WTC11 (cell line): ENCODE measurements around the gene GOLGA8J. TPM values are rescaled to one million over a fixed set of nuclear protein-coding genes. Genes with fewer than 3 reads are reported as not detected.

Experiments
- ATAC-seq: fragments of 200-7000 bp; cut with Tn5 transposase; 2 replicates; pipeline ENCODE4 v1.10.0; 2021; ENCODE audit warnings: mild to moderate bottlenecking, moderate library complexity
- CTCF ChIA-PET: fragments of 300-600 bp; sonication (Branson Sonifier 250); formaldehyde crosslinking; loops from one replicate; lab custom pipeline; 2021; ENCODE audit warnings: antibody characterized with exemption; lab: Charles Lee
- POLR2A ChIA-PET: fragments of 350-600 bp; sonication (Branson Sonifier 250); formaldehyde crosslinking; loops from one replicate; lab custom pipeline; 2021; ENCODE audit warnings: antibody characterized with exemption; lab: Charles Lee
- DNase-seq: peaks from one replicate; pipeline ENCODE4 v3.0.0; 2021; ENCODE audit warnings: low spot score
- H3K27ac Mint-ChIP-seq: 2 replicates; pipeline ENCODE4 v1.8.0; 2021; ENCODE audit warnings: mixed read lengths
- H3K27me3 Mint-ChIP-seq: 2 replicates; pipeline ENCODE4 v1.8.0; 2021; ENCODE audit warnings: low read depth, mild to moderate bottlenecking, moderate library complexity, mixed read lengths
- H3K36me3 Mint-ChIP-seq: 2 replicates; pipeline ENCODE4 v1.8.0; 2021; ENCODE audit warnings: mixed read lengths
- H3K4me1 Mint-ChIP-seq: 2 replicates; pipeline ENCODE4 v1.8.0; 2022; ENCODE audit warnings: mixed read lengths
- H3K4me3 Mint-ChIP-seq: 2 replicates; pipeline ENCODE4 v1.8.0; 2021; ENCODE audit warnings: mild to moderate bottlenecking, moderate library complexity, mixed read lengths
- H3K9me3 Mint-ChIP-seq: 2 replicates; pipeline ENCODE4 v1.8.0; 2021; ENCODE audit warnings: mixed read lengths
- AR ChIP-seq: fragments of 250-450 bp; sonication (Bioruptor Pico); IDR thresholded peaks from 2 replicates; pipeline ENCODE4 v1.9.0; 2021; ENCODE audit warnings: mild to moderate bottlenecking
- ATF1 ChIP-seq: sonication (generic); formaldehyde crosslinking; IDR thresholded peaks from 2 replicates; pipeline ENCODE4 v1.8.1; 2023; ENCODE audit warnings: mild to moderate bottlenecking, moderate library complexity, missing genetic modification reagents
- CBFB ChIP-seq: sonication (generic); formaldehyde crosslinking; IDR thresholded peaks from 2 replicates; pipeline ENCODE4 v1.8.1; 2022; ENCODE audit warnings: mild to moderate bottlenecking, low read depth, missing genetic modification reagents
- CREB1 ChIP-seq: sonication (generic); formaldehyde crosslinking; IDR thresholded peaks from 2 replicates; pipeline ENCODE4 v1.8.0; 2023; ENCODE audit warnings: mild to moderate bottlenecking, missing genetic modification reagents
- EMX1 ChIP-seq: fragments of 250-450 bp; sonication (Bioruptor Pico); IDR thresholded peaks from 2 replicates; pipeline ENCODE4 v1.8.0; 2021; ENCODE audit warnings: mild to moderate bottlenecking
- ERG ChIP-seq: fragments of 250-450 bp; sonication (Bioruptor Pico); IDR thresholded peaks from 2 replicates; pipeline ENCODE4 v1.8.0; 2021; ENCODE audit warnings: mild to moderate bottlenecking
- ETV6 ChIP-seq: sonication (generic); formaldehyde crosslinking; IDR thresholded peaks from 2 replicates; pipeline ENCODE4 v1.8.1; 2022; ENCODE audit warnings: mild to moderate bottlenecking, missing genetic modification reagents
- FOXJ3 ChIP-seq: sonication (generic); formaldehyde crosslinking; IDR thresholded peaks from 2 replicates; pipeline ENCODE4 v1.9.0; 2021; ENCODE audit warnings: missing genetic modification reagents, mild to moderate bottlenecking, borderline replicate concordance
- FOXK1 ChIP-seq: sonication (generic); formaldehyde crosslinking; IDR thresholded peaks from 2 replicates; pipeline ENCODE4 v1.8.0; 2022; ENCODE audit warnings: mild to moderate bottlenecking, moderate library complexity, missing genetic modification reagents
- HMGA2 ChIP-seq: fragments of 250-450 bp; sonication (Bioruptor Pico); IDR thresholded peaks from 2 replicates; pipeline ENCODE4 v1.4.0; 2021; ENCODE audit warnings: mild to moderate bottlenecking, moderate library complexity
- HMGXB4 ChIP-seq: sonication (generic); formaldehyde crosslinking; IDR thresholded peaks from 2 replicates; pipeline ENCODE4 v1.8.1; 2023; ENCODE audit warnings: mild to moderate bottlenecking, moderate library complexity, missing genetic modification reagents
- IRF2 ChIP-seq: sonication (generic); formaldehyde crosslinking; IDR thresholded peaks from 2 replicates; pipeline ENCODE4 v1.8.0; 2022; ENCODE audit warnings: low read depth, missing genetic modification reagents, borderline replicate concordance
- RELA ChIP-seq: sonication (generic); formaldehyde crosslinking; IDR thresholded peaks from 2 replicates; pipeline ENCODE4 v1.8.1; 2022; ENCODE audit warnings: missing genetic modification reagents, mild to moderate bottlenecking, borderline replicate concordance
- SMAD3 ChIP-seq: sonication (generic); formaldehyde crosslinking; IDR thresholded peaks from 2 replicates; pipeline ENCODE4 v1.8.0; 2022; ENCODE audit warnings: missing genetic modification reagents, mild to moderate bottlenecking, borderline replicate concordance
- STAT6 ChIP-seq: sonication (generic); formaldehyde crosslinking; conservative IDR thresholded peaks from 2 replicates; pipeline ENCODE4 v1.8.1; 2023; ENCODE audit warnings: mild to moderate bottlenecking, low read depth, missing genetic modification reagents, moderate library complexity
- TCF7 ChIP-seq: sonication (generic); formaldehyde crosslinking; IDR thresholded peaks from 2 replicates; pipeline ENCODE4 v1.8.0; 2022; ENCODE audit warnings: mild to moderate bottlenecking, low read depth, missing genetic modification reagents, moderate library complexity
- ZNF512 ChIP-seq: sonication (generic); formaldehyde crosslinking; IDR thresholded peaks from 2 replicates; pipeline ENCODE4 v1.8.1; 2022; ENCODE audit warnings: missing genetic modification reagents, borderline replicate concordance
- ZNF671 ChIP-seq: fragments of 250-450 bp; sonication (Bioruptor Pico); IDR thresholded peaks from 2 replicates; pipeline ENCODE4 v1.8.0; 2021; ENCODE audit warnings: mild to moderate bottlenecking
- total RNA-seq: library from RNA; stranded (reverse); gene quantifications from 3 replicates; pipeline ENCODE4 v1.2.3, GENCODE V29; 2021
- TF ChIP-seq, protein P1 (sequence below): fragments of 250-450 bp; sonication (Bioruptor Pico); conservative IDR thresholded peaks from 2 replicates; pipeline ENCODE4 v1.9.0; 2021; ENCODE audit warnings: mild to moderate bottlenecking
- TF ChIP-seq, protein P2 (sequence below): fragments of 250-450 bp; sonication (Bioruptor Pico); IDR thresholded peaks from 2 replicates; pipeline ENCODE4 v1.9.0; 2021; ENCODE audit warnings: mild to moderate bottlenecking

GOLGA8J gene
- total RNA-seq, 1 experiment from 2014 or later: 0.33 TPM

DNA sequence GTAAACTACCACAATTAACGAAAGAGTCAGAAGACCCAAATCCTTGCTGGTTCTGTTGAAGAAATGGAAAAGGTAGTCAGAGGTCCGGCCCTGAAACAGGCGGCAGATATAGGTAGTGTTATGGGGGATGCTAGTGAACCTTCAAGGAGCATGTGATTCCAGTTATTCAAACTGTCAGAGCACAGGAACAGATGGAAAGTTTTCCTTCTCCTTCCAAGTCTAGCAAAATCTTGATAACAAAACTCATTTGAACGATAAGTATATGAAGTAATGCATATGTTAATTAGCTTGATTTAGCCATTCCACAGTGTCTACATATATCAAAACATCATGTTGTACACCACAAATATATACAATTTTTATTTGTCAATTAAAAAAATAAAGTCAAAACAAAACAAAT is 26.6 kb upstream of the GOLGA8J start (continued):
- TF ChIP-seq ZNF512 (no peak), SMAD3 (CRISPR knock-in tag) (no peak), AR (CRISPR knock-in tag) (no peak), STAT6 (CRISPR knock-in tag) (no peak), CREB1 (CRISPR knock-in tag) (no peak), ZNF671 (CRISPR knock-in tag) (no peak), CBFB (CRISPR knock-in tag) (no peak), ERG (CRISPR knock-in tag) (no peak), FOXJ3 (CRISPR knock-in tag) (no peak), ETV6 (CRISPR knock-in tag) (no peak)
- TF ChIP-seq, protein P1, sequence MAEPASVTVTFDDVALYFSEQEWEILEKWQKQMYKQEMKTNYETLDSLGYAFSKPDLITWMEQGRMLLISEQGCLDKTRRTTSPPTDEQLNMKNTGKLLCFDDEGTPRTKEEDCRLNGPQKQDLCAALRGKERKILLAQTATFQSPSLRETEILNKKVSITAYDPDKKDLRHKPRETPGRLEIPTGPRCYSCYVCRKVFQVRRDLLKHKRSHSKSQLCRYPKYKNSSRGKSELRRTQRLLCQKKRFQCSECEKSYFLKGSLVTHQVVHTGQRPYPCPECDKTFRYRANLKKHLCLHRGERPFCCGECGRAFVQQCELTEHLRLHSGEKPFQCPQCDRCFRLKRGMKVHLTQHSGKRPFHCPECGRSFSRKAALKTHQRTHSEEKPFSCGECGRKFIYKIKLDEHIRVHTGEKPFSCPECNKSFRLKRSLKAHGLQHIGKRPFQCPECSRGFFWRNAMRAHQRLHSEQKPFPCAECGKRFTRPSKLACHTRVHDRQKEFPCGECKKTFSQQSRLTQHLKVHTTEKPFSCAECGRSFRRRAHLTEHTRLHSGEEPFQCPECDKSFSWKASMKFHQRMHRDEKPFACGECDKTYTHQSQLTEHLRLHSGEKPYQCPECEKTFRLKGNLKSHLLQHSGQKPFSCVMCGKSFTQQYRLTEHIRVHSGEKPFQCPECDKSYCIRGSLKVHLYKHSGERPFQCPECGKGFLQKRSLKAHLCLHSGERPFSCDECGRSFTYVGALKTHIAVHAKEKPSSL: no peak

DNA sequence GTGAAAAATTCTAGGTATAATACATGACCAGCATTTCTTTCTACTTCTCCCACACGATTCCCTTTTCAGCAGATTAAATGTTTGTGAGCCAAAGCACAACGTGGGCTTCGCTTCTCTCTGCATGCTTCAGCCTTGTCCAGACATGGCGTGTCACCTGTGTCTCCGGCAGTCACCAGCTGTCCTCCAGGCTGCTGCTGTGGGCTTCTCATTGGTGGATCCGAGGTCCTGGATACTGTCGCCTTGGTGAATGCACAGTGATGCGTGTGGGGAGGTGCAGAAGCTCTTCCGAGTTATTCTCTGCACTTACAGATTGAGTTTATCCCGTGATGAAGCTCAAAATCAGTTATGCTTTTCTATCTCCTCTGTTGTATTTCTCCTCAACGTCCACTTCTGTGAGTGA is 23.0 kb upstream of the GOLGA8J start:
- Mint-ChIP-seq H3K4me1 (peaks cover 3% of the 10 kb centered on the region), H3K27me3 (no peaks in the 10 kb centered on the region), H3K9me3 (no peaks in the 10 kb centered on the region), H3K4me3 (no peak overlapping the region), H3K36me3 (peaks cover 2% of the 10 kb centered on the region; the same call in 1 of the 2 replicates), H3K27ac (no peak overlapping the region)
- ATAC-seq (no peak), DNase-seq (no peak)
- POLR2A ChIA-PET: interaction anchor here (0.5 kb wide), 1 partner anchor 15 kb away, joined by 3 read pairs; no protein-coding TSS in a partner anchor
- CTCF ChIA-PET: interaction anchor here (1.2 kb wide), 1 partner anchor 74 kb away, joined by 3 read pairs; no protein-coding TSS in a partner anchor
- TF ChIP-seq IRF2 (CRISPR knock-in tag) (no peak), TCF7 (CRISPR knock-in tag) (no peak), ATF1 (CRISPR knock-in tag) (no peak), EMX1 (CRISPR knock-in tag) (no peak), RELA (no peak), HMGA2 (no peak), HMGXB4 (no peak), FOXK1 (CRISPR knock-in tag) (no peak)
- TF ChIP-seq, protein P2, sequence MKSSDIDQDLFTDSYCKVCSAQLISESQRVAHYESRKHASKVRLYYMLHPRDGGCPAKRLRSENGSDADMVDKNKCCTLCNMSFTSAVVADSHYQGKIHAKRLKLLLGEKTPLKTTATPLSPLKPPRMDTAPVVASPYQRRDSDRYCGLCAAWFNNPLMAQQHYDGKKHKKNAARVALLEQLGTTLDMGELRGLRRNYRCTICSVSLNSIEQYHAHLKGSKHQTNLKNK (CRISPR knock-in tag): no peak
